ENCODE measurements around the gene ARMC9.
"Not testable (repeated sequence)": the region's sequence is repeated elsewhere in the genome, so short reads cannot be mapped to it uniquely, and the experiment has no call there.

The ARMC9 gene

GRCh38 chr2:231343988-231344387 is 145.6 kb downstream of the ARMC9 start:
- no peak for DNase-seq

- no peak for DNase-seq
Observed at GRCh38 chr2:231344851-231345250, 146.4 kb downstream of the ARMC9 start.

- no peak for DNase-seq
Observed at GRCh38 chr2:231347081-231347480, 148.7 kb downstream of the ARMC9 start.

- no peak for DNase-seq
Observed at GRCh38 chr2:231347638-231348037, 149.2 kb downstream of the ARMC9 start.

- DNase-seq: no peak
Observed at GRCh38 chr2:231348173-231348572, 149.7 kb downstream of the ARMC9 start.

- no peak for DNase-seq
Observed at GRCh38 chr2:231348704-231349373, 150.4 kb downstream of the ARMC9 start.

GRCh38 chr2:231349374-231349735 is 150.9 kb downstream of the ARMC9 start:
- DNase-seq: not testable (repeated sequence)

GRCh38 chr2:231351648-231352047 is 153.2 kb downstream of the ARMC9 start:
- DNase-seq: no peak

GRCh38 chr2:231353469-231353868 is 155.0 kb downstream of the ARMC9 start:
- DNase-seq: no peak

- no peak for DNase-seq
Observed at GRCh38 chr2:231355508-231356465, 157.4 kb downstream of the ARMC9 start.

- no peak for DNase-seq
Observed at GRCh38 chr2:231356466-231356844, 158.0 kb downstream of the ARMC9 start.

- no peak for DNase-seq
Observed at GRCh38 chr2:231357048-231357447, 158.6 kb downstream of the ARMC9 start.

GRCh38 chr2:231357931-231358330 is 159.5 kb downstream of the ARMC9 start:
- no peak for DNase-seq

- no peak for DNase-seq
Observed at GRCh38 chr2:231359441-231359840, 161.0 kb downstream of the ARMC9 start.

GRCh38 chr2:231359948-231360347 is 161.5 kb downstream of the ARMC9 start:
- no peak for DNase-seq

- DNase-seq: no peak
Observed at GRCh38 chr2:231360401-231360800, 162.0 kb downstream of the ARMC9 start.

GRCh38 chr2:231360881-231361371 is 162.5 kb downstream of the ARMC9 start:
- no peak for DNase-seq

- DNase-seq: no peak
Observed at GRCh38 chr2:231361701-231362554, 163.5 kb downstream of the ARMC9 start.

GRCh38 chr2:231362555-231363184 is 164.2 kb downstream of the ARMC9 start:
- DNase-seq: no peak

- DNase-seq: no peak
Observed at GRCh38 chr2:231364061-231364460, 165.6 kb downstream of the ARMC9 start.

GRCh38 chr2:231364961-231365810 is 166.8 kb downstream of the ARMC9 start:
- DNase-seq: no peak

GRCh38 chr2:231367178-231367577 is 168.7 kb downstream of the ARMC9 start:
- DNase-seq: no peak

All from DMS79 (cell line).